GM12878 (cell line): ENCODE data around the gene AKT1. TPM values are rescaled to one million over a fixed set of nuclear protein-coding genes. Genes with fewer than 3 reads are reported as not detected.

Experiments used
- ATAC-seq: fragments of 200-7000 bp; cut with Tn5 transposase; 3 replicates; pipeline ENCODE4 v1.9.1; 2020; ENCODE audit warnings: mild to moderate bottlenecking, moderate library complexity
- BruUV-seq: library from RNA; stranded (reverse); fragments of 400-500 nt; replicated peaks from 2 replicates; lab custom pipeline; 2021; lab: Mats Ljungman, UMichigan
- CTCF ChIA-PET: fragments of 300-600 bp; sonication (Branson Sonifier 250); formaldehyde crosslinking; extraction: SDS; loops from one replicate; lab custom pipeline; 2021; ENCODE audit warnings: inconsistent platforms; lab: Yijun Ruan, JAX
- POLR2A ChIA-PET: fragments of 350-600 bp; formaldehyde crosslinking; extraction: SDS; loops from one replicate; lab custom pipeline; 2021; ENCODE audit warnings: inconsistent platforms; lab: Charles Lee
- RAD21 ChIA-PET: fragments of 300-600 bp; sonication (Branson Sonifier 250); formaldehyde crosslinking; loops from one replicate; lab custom pipeline; 2023; ENCODE audit warnings: antibody characterized with exemption; ENCODE audit not compliant: unreplicated experiment; lab: Charles Lee
- SMC1A ChIA-PET: fragments of 300-600 bp; sonication (Branson Sonifier 250); formaldehyde crosslinking; loops from one replicate; lab custom pipeline; 2023; ENCODE audit not compliant: unreplicated experiment, uncharacterized antibody; lab: Charles Lee
- DNase-seq: peaks from one replicate; pipeline ENCODE4 v3.0.0-alpha.2; 2011; ENCODE audit warnings: low read depth, low spot score
- FAIRE-seq: peaks from 3 replicates; lab custom pipeline; 2011; peaks lifted over from hg19 to GRCh38; lab: Jason Lieb, UNC
- H2AFZ ChIP-seq: 2 replicates; pipeline ENCODE4 v1.6.0; 2011; ENCODE audit warnings: low read depth, low read length, control low read depth; ENCODE audit not compliant: control insufficient read depth
- H3K27ac ChIP-seq: 2 replicates; pipeline ENCODE4 v1.5.1; 2011; ENCODE audit warnings: control low read depth; ENCODE audit not compliant: control insufficient read depth, insufficient read depth
- H3K27me3 ChIP-seq, 2 experiments: replicated peaks in 1 of 2; 2 replicates each; pipeline versions ENCODE4 v1.6.0 to v1.6.1; 2011; ENCODE audit warnings: low read length in 1 of 2; ENCODE audit not compliant: control insufficient read depth in 2 of 2, insufficient read depth in 2 of 2
- H3K36me3 ChIP-seq, 2 experiments: 2 replicates each; pipeline ENCODE4 v1.5.1; 2011; ENCODE audit warnings: low read length in 1 of 2; ENCODE audit not compliant: control insufficient read depth in 2 of 2, insufficient read depth in 2 of 2
- H3K4me1 ChIP-seq: 2 replicates; pipeline ENCODE4 v1.6.1; 2011; ENCODE audit warnings: mild to moderate bottlenecking, low read length, moderate library complexity, mixed read lengths; ENCODE audit not compliant: control insufficient read depth, insufficient read depth
- H3K4me2 ChIP-seq: 2 replicates; pipeline ENCODE4 v1.6.0; 2011; ENCODE audit warnings: control low read depth; ENCODE audit not compliant: control insufficient read depth, insufficient read depth
- H3K4me3 ChIP-seq: fragments of 200-600 bp; sonication (generic); 2 replicates; pipeline ENCODE4 v1.5.1; 2016
- H3K79me2 ChIP-seq: 2 replicates; pipeline ENCODE4 v1.6.0; 2011; ENCODE audit warnings: low read length; ENCODE audit not compliant: control insufficient read depth, insufficient read depth
- H3K9ac ChIP-seq: 2 replicates; pipeline ENCODE4 v1.8.0; 2011; ENCODE audit warnings: low read length, control low read depth, mixed read lengths; ENCODE audit not compliant: control insufficient read depth, insufficient read depth
- H3K9me3 ChIP-seq: replicated peaks from 3 replicates; pipeline ENCODE4 v1.5.1; 2011; ENCODE audit warnings: mild to moderate bottlenecking, low read length; ENCODE audit not compliant: control insufficient read depth, insufficient read depth
- H4K20me1 ChIP-seq: 2 replicates; pipeline ENCODE4 v1.6.0; 2011; ENCODE audit not compliant: control insufficient read depth, insufficient read depth
- GATAD2B ChIP-seq: fragments of 450-650 bp; conservative IDR thresholded peaks from 2 replicates; pipeline ENCODE4 v1.6.1; 2017; ENCODE audit warnings: low read depth, mild to moderate bottlenecking, moderate library complexity
- NBN ChIP-seq: fragments of 450-650 bp; IDR thresholded peaks from 2 replicates; pipeline ENCODE4 v1.6.1; 2016
- POLR2A ChIP-seq: IDR thresholded peaks from 2 replicates; pipeline ENCODE4 v1.6.1; 2011; ENCODE audit warnings: low read depth, mild to moderate bottlenecking, low read length
- SKIL ChIP-seq: fragments of 450-650 bp; IDR thresholded peaks from 2 replicates; pipeline ENCODE4 v1.6.1; 2017; ENCODE audit warnings: mild to moderate bottlenecking, low read depth, inconsistent platforms; ENCODE audit not compliant: poor library complexity, severe bottlenecking
- SREBF1 ChIP-seq: IDR thresholded peaks from 2 replicates; pipeline ENCODE4 v1.6.1; 2012; ENCODE audit warnings: mild to moderate bottlenecking, low read length
- SUZ12 ChIP-seq: fragments of 200-600 bp; sonication (generic); IDR thresholded peaks from one replicate; pipeline ENCODE4 v1.6.1; 2018; ENCODE audit warnings: antibody characterized with exemption, mild to moderate bottlenecking; ENCODE audit not compliant: unreplicated experiment
- TBL1XR1 ChIP-seq: IDR thresholded peaks from 2 replicates; pipeline ENCODE4 v1.6.1; 2012; ENCODE audit warnings: low read depth, low read length, improper control_type of control experiment
- WGBS: methylation state at CpG from one replicate; pipeline ENCODE4 v1.1.6; 2016; ENCODE audit warnings: low lambda C conversion rate; ENCODE audit not compliant: insufficient replicate concordance, insufficient coverage; ENCODE audit errors: missing lambda C conversion rate; 5-methylcytosine and 5-hydroxymethylcytosine counted together
- in situ Hi-C: fragments of 300-500 bp; cut with MboI; formaldehyde crosslinking; loops from 9 replicates; pipeline ENCODE4 v1.14.3; 2018; ENCODE audit warnings: mixed read lengths
- intact Hi-C: fragments of 100-400 bp; cut with micrococcal nuclease; formaldehyde crosslinking; loops from one replicate; pipeline ENCODE4 v1.14.2; 2022; ENCODE audit not compliant: unreplicated experiment
- polyA plus RNA-seq, 11 experiments: library from polyadenylated mRNA; depleted of rRNA in 4 of 11; unstranded in 6 of 11; stranded (reverse) in 5 of 11; fragments of >200 nt; fragmentation: Nextera tagmentation in 4 of 11; fragmentation: Illumina TruSeq in 1 of 11; extraction: Ambion mirVana in 4 of 11; extraction: Trizol in 1 of 11; gene quantifications; 1 replicate in 1 of 11; 2 replicates in 10 of 11; pipeline versions ENCODE4 v1.2.1 to v1.2.3, GENCODE V29; 2011 to 2016; ENCODE audit warnings: inconsistent platforms in 2 of 11, missing spikeins in 2 of 11, low read depth in 1 of 11
- total RNA-seq, 4 experiments: library from RNA; depleted of rRNA in 3 of 4; stranded (reverse); fragments of >200 nt in 3 of 4; fragmentation: Illumina TruSeq in 1 of 4; extraction: Trizol in 1 of 4; gene quantifications; 2 replicates each; pipeline versions ENCODE4 v1.2.1 to v1.2.3, GENCODE V29; 2013 to 2021

The AKT1 gene
- total and polyA plus RNA-seq, 10 of the 15 experiments (the other 5 are each of a cell fraction or from before 2014, with no cell fraction given) = 0.63 to 110 (median 58.9) TPM

- H3K36me3 ChIP-seq = peaks cover 5 to 26% of the 10 kb centered on the region in 2 experiments; a peak in 3 of 4 replicates
- SMC1A ChIA-PET = no interaction called here
- intact Hi-C loops = no loop called here
- H3K27ac ChIP-seq = no peak overlapping the region
- POLR2A ChIA-PET = no interaction called here
- no peak for DNase-seq
- TF ChIP-seq SUZ12 (no peak), SKIL (no peak), NBN (no peak), SREBF1 (no peak), POLR2A (peak; percentile 47; the same call in 1 of the 2 replicates), TBL1XR1 (no peak), GATAD2B (no peak)
- TF ChIP-seq, all 136 proteins: peak for 1
- H4K20me1 ChIP-seq = no peaks in the 10 kb centered on the region
- no peak overlapping the region for H3K4me3 ChIP-seq
- no peak overlapping the region for H3K9ac ChIP-seq
- in situ Hi-C loops = no loop called here
- no peak overlapping the region for H3K4me2 ChIP-seq
- no peaks in the 10 kb centered on the region; the same call in 1 of the 2 replicates for H3K4me1 ChIP-seq
- no TSS peak for BruUV-seq
- ChIA-PET CTCF (no interaction called here), RAD21 (no interaction called here)
- 91% methylated on average over 37 of the region's 46 CpGs for whole genome bisulfite sequencing
- no peaks in the 10 kb centered on the region for H3K79me2 ChIP-seq
- ATAC-seq (no peak), FAIRE-seq (no peak)
- H3K9me3 ChIP-seq = no peaks in the 10 kb centered on the region; the same call in 2 of the 3 replicates
- H3K27me3 ChIP-seq = no peaks in the 10 kb centered on the region
- H2AFZ ChIP-seq = no peak overlapping the region
Observed at GRCh38 chr14:104773505-104774452, 21.8 kb downstream of the AKT1 start.
